ENCODE results near the gene HHLA2.
"Not testable (repeated sequence)": the region's sequence is repeated elsewhere in the genome, so short reads cannot be mapped to it uniquely, and the experiment has no call there.

HHLA2 gene

DNA sequence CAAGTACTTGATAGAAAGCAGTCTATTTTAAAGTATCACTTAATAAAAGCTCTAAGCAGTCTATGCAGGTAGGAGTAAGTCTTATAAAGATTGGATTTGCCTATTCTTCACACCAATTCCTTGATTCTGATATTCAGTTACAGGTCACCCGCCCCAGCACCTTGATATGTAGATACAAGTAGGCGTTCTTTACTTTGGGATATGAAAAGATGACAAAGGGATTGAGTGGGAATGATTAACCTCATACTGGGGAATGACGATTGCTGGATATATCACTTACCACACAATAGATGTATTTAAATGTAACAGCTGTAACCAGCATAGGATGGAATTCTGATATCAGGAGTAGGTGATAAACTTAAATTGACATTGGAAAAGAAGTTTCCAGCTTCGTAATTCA lies 47.1 kb downstream of the HHLA2 start:
- DNase-seq: no peak

DNA sequence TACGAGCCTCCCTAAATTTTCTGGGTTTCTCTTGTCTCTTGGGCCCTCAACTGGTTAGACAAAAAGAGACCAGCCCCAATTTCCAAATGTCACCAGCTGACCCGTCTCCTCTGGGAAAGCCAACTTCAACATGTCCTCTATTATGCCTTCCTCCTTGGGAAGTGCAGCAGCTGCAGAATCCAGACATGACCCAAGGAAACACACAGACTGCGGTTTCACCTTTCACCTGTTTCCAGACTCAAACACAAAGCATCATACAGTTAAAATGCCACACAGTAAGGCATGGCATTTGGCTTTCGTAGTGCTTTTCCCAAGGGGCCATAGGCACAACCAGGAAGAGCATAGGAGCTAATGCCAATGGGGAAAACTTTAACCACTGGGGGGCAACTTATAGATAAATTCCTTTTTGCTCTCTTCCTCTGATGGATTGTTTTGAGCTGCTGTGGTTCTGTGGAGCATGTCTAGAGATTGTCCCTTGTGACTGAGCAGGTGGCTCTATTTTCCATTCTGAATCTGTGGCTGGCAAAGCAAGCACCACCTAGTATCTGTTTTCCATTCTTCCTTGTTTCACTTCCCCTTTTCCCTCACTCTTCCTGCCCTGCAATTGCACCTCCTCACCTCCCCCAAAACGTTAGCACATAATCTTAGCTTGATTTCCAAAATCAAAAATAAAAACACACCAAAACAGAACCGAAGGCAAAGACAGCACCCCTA lies 49.3 kb downstream of the HHLA2 start:
- no peak for DNase-seq

DNA sequence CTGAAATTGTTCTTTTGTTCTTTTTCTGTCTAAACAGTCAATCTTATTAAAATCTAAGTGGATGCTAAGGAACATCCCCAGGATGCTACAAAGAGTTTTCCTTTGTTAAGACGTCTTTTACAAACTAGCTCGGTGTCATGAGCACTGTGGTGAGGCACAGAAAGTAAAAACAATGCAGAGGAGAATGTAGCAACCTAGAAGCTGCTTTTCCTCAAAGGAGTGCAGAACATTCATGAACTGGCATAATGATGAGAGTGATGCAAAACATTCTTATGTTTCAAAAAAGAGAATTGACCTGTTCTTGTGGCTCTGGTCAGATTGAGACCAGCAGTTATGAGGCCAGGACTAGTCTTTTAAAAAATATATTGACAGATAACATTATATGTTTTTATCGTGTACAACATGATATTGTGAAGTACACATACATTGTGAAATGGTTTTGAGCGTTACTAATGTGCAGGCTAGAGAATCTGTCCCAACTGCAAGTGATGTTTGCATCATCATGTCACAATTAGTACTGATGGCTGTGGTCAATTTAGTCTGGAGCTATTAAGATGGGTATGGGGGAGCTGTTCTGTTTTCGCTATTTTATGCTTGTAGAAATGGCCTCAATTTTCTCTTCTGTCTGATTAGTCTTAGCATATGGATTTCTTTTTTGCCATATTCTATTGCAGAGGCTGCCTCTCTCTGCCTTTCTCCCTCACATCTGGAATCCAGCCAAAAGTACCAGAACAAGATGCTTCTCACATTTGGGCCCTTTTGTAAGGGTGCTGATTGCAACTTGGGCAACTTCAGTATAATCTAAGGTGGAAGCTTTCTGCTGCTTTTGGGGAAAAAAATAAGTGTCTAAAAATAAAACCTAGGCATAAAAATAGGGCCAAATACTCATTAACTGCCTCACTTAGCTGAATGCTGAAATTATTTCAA lies 50.2 kb downstream of the HHLA2 start:
- DNase-seq: no peak

DNA sequence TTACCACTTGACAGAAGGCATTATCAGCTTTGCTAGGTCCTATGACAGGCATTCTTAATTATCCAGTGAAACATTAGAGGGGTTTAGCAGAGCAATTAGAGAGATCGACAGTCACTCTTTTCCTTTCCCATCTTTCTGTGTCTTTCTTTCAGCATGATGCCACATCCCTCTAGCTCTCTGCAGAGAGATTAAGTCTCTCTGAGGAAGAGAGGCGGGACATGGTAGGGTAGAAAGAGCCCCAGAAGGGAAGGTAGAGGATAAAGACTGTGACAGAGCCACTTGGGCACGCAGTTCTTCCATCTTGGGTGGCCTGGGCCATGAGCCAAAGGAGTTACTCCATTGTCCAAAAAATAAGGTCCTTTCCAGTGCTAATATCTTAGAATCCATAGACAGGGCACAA lies 55.8 kb downstream of the HHLA2 start:
- DNase-seq: peak; percentile 90 to 97

DNA sequence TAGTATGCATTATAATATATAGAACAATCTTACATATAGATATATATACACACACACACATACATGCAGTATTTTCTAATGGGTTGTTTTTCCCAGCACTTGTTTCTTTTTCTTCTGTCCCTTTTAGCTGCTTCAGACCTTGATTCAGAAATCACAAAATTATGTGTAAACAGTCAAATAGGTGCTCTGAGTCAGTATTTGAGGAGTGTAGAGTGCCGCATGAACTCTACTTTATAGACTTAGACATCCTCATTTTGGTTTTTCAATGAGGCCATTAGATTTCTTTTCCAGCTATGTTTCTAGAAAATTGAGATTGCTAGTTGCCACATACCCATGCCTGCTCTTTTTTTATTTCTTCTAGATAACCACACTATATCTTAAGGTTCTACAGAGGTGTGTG lies 58.2 kb downstream of the HHLA2 start:
- DNase-seq: no peak

DNA sequence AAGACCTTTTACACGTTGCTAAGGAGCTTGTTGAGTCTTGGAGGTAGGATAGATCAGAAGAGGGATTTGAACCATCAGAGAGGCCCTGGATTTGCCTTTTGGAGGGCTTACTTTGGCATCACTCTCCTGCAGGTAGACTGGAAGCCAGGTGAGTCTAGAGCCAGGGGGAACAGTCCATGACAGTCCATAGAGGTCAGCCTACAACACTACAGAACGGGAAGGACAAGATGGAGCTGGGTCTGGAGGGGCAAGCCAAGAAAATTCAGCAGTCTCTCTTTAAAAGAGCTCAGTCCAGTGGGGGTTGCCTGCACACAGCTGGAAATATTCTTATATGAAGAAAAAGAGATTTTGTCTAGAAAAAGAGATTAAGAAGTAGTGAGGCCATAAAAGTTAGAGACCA lies 60.7 kb downstream of the HHLA2 start:
- no peak for DNase-seq

DNA sequence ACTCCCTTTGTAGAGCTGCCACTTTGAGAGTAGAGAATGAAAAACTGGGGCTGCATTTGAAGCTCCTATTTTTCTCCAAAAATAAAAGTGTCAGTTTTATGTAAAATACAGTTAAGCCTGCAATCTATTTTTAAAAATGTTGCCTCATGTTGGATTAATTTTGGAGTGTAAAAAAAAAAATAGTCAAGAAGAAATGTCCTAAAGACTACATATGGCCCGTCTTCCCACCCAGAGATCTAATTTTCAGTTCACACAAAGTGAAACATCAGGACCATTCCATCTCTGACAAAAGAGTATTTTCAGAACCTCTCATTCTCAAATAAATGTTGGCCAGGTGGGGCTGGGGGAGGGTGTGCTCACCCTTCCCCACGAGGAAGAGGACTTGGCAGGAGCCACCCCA lies 62.7 kb downstream of the HHLA2 start:
- no peak for DNase-seq

DNA sequence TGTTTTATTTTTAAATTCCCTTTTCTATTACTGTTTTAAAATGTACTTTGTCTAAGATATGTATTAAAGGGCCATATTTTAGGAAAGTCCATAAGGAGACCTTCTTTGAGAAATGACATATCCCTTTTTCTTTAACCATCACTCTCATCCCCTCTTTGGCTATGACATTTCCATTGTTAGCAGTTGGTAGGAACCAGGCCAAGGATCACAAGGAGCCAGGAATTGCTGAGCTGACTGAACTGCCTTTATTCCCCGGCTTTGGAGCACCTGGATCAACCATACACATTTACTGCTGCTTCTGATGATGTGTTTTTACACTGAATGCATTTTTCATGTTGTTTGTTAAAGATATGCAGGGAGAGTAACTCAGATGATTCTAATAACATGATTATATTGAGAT lies 79.7 kb downstream of the HHLA2 start:
- no peak for DNase-seq

DNA sequence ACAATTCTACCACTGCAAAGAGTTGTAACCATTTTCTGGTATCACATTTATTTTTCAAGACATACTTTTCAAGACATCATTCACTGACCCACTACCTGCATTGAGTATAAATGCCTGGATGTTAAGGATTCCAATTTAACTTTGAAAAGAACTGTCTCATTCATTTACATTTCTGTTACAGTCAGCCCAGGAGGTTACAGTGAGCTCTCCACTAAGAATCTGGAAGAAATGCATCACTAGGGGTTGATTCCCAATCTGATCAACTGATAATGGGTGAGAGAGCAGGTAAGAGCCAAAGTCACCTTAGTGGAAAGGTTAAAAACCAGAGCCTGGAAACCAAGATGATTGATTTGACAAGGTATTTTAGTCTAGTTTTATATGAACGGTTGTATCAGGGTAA lies 81.0 kb downstream of the HHLA2 start:
- no peak for DNase-seq

DNA sequence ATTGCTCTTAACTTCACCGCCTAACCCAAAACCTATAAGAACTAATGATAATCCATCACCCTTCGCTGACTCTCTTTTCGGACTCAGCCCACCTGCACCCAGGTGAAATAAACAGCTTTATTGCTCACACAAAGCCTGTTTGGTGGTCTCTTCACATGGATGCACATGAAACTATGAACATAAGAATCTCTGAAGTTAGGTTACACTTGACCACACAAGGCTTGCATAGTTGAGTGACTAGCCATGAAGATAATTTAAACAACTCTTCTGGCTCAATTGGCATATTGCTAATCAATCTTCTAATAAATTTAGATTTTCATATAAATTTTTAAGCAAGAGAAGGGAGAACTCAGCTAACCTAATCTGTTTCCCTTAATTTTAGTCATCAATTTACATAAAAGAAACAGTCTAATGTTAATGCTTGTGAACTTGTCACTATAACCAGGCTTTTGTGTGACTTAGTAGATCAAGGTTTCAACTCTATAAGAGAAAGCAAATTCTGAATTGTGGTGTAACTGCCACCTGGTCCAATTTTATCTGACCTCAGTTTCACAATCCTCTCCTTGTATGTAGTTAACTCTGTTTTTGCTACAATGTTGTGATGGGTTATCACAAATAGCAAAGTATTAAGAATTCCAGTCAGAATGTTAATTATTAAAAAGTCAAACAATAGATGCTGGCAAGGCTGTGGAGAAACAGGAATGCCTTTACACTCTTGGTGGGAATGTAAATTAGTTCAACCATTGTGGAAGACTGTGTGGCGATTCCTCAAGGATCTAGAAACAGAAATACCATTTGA lies 82.0 kb downstream of the HHLA2 start:
- no peak for DNase-seq

DNA sequence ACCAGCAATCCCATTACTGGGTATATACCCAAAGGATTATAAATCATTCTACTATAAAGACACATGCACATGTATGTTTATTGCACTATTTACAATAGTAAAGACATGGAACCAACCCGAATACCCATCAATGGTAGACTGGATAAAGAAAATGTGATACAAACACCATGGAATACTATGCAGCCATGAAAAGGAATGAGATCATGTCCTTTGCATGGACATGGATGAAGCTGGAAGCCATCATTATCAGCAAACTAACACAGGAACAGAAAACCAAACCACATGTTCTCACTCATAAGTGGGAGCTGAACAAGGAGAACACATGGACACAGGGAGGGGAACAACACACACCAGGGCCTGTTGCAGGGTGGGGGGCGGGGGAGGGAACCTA lies 82.6 kb downstream of the HHLA2 start:
- DNase-seq: not testable (repeated sequence)

DNA sequence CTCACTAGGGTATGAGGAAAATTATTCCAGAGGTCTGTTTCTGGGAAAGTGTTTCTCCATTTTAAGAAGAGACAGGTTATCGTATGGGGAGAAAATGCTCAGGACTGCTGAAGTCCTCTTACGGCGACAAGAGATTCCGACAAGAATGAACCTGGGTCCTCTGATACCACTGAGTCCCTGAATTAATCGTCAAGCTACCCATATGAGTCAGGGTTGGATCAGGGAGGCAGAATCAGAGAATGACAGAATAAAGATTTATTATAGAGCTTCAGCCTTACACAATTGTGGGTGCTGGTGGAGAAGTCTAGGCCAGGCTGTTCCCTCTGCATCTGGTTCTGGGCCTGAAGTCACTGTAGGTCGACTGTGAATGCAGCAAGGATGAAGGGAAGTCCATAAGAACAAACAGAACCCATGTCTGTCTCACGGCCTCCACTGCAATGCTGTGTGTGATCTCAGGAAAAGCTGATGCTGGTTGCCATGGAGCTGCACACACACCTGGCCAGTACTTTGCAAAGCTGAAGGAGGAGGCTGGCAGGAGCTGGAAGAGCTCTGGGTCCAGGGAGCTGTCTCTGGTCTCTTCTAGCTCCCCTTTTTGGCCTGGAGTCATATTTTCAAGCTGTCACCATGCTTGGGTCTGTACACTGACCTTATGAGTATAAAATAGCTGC lies 83.9 kb downstream of the HHLA2 start:
- no peak for DNase-seq

DNA sequence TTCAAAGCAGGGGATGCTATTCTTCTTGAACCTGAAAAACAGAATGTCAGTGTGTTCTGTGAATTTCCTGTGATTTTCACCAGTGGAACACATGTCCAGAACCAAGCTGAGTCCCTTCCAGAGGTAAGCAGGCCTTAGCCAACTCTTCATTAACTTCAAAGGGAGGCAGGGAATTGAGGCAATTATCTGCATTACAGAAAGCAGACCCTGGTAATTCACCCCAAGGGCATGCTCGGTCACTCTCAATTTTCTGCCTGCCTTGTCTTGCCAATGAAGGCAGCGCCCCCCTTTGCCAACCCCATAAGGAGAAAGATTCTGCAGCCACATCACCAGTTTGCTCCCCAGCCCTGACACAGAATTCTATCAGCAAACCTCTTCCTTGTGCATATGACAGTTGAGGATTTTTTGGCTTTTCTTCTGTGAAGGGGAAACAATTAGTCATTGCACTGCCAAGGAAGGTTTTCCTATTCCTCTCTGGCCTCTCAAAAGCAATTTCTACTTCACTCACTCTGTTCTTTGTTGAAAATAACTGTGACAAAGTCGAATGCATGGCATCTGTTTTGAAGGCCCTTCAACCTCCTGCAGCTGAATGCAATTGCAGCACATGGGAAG lies 85.3 kb downstream of the HHLA2 start:
- no peak for DNase-seq

DNA sequence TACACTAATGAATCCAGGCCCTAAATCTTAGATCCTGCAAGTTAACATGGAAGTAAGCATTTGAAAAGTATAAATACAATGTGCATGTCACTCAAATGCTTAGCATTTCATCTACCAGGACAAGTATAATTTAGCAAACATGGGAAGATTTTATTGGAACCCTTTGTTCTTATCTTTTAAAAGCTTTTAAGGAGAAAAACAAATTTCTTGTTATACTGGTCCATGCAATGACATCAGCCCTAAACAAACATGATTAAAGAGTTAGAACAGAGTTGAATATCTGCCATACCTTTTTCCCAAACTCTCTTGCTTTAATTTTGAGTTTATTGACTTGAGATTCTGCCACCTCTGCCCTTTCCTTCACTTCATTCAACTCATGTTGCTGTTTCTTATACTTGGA lies 87.0 kb downstream of the HHLA2 start:
- no peak for DNase-seq

DNA sequence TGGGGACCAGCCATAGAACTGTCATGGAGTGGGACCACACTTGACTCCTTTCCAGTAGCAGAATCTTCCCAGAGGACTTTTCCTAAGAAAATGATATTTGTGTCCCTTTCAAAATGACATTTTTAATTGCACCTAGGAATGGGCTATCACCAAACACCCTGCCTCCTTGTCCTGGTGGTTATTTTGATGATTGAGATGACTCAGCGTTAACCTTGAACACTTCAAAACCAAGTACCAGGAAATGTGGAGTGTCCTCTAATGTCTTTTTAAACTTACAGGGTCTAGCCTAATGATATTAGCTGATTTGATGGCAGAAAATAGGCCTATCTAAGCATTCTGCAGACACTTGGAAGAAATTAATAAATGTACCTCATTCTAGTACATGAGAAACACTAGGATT lies 90.7 kb downstream of the HHLA2 start:
- DNase-seq: no peak

DNA sequence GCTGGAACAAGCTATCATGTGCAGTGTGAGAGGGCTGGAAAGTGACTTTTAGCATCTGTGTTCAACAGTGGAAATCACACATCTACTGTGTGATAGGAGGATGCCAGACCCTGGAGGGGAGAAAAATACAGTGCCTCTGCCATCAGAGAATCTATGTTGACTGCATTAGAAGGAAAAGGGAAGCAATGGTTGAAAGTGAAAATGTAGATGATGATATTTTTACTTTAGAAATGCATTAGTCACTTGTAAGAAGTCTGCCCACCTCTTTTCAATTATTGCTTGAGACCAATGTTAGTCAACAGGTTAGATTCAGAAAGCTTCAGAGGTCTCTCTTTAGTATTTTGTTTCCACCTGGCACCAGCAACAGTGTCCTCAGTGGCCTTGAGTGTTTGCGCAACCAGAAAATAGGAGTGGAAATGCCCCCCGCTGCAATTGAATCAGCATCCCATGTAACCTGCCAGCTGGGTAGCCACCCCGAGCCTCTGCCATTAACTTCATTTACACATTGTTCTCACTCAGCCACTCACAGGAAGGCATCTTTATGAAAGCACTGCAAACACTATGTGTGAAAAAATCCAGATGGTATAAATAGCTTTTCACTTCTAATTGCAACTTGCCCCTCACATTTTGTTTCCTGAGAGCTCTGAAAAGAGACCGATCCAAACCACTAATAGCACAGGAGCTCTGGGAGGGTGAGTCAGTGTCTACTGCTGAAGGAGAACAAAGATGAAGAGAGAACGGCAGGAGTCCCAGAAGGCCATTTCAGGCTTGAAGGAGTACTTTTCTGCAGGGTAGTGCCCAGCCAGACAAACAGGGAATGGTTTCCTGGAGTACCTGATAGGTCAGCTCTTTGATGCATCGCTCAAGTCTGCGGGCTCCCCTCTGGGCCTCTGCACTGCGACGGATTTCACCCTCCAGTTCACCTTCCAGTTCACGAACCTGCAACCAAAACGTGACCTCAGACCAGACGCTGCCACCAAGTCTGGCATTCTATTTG lies 92.1 kb downstream of the HHLA2 start:
- no peak for DNase-seq

DNA sequence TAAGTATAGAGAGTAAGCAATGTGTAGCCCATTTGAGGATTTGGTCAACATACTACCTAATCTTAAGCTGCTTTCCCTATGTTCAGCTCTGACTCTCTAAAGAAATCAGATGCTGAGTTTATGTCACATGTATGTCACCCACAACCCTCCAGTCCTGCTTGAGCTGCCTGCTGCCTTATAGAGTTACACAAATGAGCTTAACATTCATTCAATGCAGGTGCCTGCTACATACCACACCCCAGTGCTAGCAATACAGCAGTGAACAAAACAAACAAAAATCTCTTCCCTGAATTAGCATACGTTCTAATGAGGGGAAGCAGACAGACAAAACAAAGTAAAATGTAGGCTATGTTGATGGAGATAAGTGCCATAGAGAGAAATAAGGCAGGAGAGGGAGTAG lies 93.0 kb downstream of the HHLA2 start:
- no peak for DNase-seq

DNA sequence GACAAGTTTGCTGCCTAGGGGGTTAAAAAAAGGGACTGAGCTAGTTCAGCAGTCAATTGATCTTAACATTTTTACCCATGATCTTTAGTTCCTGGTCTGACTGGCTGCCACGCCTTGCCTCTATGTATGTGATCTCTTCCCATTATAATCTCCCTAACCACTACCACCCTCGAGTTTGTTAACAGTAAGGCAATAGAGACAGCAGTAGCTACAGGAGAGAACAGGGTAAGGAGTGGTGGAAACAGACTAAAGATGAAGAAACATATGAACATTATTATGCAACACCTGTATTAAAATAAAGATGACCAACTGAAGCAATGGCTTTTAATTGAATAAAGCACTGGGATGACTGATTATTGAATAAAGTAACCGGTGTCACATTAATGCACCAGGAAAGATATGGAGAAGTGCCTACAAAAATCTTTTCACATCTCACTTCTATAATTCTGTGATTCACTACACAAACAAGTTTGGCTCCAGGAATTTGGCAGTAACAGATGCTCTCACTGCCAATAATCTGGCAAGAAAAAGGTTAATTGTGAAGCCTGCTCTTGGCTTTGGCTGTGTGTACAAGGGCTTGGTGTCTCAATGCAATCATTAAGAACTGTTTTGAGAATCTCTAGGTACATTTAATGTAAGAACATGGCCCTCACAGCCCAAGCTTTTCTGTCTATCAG lies 95.7 kb downstream of the HHLA2 start:
- DNase-seq: peak in 1 of 2 experiments; percentile 70

DNA sequence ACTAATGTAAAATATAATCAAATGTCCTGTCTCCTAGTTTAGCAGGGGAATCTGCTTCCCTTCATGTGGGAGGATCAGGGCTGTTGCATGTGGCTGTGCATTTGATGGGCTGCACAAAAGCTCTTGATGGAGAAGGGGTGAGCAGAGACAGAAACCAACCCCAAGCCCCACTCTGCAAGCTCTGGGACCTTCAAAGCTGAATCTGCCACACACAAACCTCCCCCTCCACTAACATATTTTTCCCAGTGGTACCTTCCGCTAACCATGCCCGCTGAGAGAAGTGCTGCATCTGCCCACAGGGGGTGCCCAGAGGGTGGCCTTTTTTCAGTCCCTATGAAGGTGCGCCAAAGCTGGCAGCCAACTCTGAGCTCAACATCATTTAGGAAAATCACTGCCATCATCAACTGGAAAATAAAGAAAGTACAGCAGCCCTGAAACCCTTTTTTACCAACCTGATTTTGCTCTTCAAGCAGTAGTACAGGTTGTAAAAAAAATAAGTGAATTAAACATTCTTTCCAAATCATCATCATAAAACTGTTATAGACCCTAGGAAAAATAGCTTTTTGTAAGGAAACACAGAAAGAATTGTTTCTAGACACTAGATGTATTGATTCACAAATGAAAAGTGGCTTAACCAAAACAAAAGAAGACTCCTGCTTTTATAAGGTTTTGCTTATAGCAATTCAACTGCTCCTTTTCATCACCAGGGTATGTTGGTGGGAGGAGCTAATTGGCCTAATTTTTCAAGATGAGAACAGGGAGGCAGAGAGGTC lies 97.0 kb downstream of the HHLA2 start:
- no peak for DNase-seq

DNA sequence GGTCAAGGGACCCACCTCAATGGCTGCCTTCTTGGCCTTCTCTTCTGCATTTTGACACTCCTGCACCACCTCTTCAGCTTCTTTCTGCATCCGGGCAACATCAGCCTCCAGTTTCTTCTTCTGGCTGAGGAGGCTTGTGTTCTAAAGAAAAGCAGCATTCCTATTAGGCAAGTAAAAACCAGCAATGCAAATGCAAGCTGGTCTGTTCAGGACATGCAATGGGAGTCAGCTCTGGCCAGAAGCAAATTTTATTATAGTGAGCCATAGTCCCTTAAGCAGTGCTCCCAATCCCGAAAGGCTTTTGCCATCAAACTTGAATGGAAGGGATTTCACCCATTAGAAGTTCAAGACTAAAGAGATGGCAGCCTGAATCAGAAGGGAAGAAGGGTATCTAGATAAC lies 97.7 kb downstream of the HHLA2 start:
- DNase-seq: no peak
